Measurements from ENCODE around the gene TSC22D4. TPM values are rescaled to one million over a fixed set of nuclear protein-coding genes. Genes with fewer than 3 reads are reported as not detected.

Gene TSC22D4
- polyA plus RNA-seq, 2 of the 4 experiments (the other 2 are of a cell fraction) = 7.9 to 28.9 TPM

- H3K27ac ChIP-seq = no peak overlapping the region
- no peak overlapping the region for H3K4me2 ChIP-seq
- ChIA-PET POLR2A (no interaction called here), CTCF (interaction anchor here (0.8 to 1.4 kb wide), 2 partner anchors 27 to 77 kb away, joined by 3 read pairs; no protein-coding TSS in a partner anchor)
- 0 out of 3 replicates have a peak, but pooled peaks cover 3% of the 10 kb centered on the region for H3K4me1 ChIP-seq
- peaks cover 5% of the 10 kb centered on the region; the same call in 1 of the 3 replicates for H3K9me3 ChIP-seq
- TF ChIP-seq CBX2 (IDR thresholded peaks at IDR 0.05; ENCODE audit: borderline replicate concordance, low read depth) (no peak), NPAS2 (CRISPR knock-in tag; IDR thresholded peaks at IDR 0.05; ENCODE audit: borderline replicate concordance) (no peak), ZC3H11A (IDR thresholded peaks at IDR 0.05) (no peak), SMC3 (IDR thresholded peaks at IDR 0.05) (no peak), PBX3 (IDR thresholded peaks at IDR 0.05) (no peak), TP53 (CRISPR knock-in tag; IDR thresholded peaks at IDR 0.05) (no peak), ATOH8 (CRISPR knock-in tag; IDR thresholded peaks at IDR 0.05; ENCODE audit: low read depth) (no peak), HEYL (CRISPR knock-in tag; IDR thresholded peaks at IDR 0.05) (no peak), EHMT2 (IDR thresholded peaks at IDR 0.05; ENCODE audit: low read depth) (no peak), ZFP36 (IDR thresholded peaks at IDR 0.05; ENCODE audit: borderline replicate concordance, partially characterized antibody) (no peak), CBX8 (IDR thresholded peaks at IDR 0.05) (no peak), CHD4 (IDR thresholded peaks at IDR 0.05; ENCODE audit: borderline replicate concordance) (no peak), MAZ (IDR thresholded peaks at IDR 0.05; ENCODE audit: borderline replicate concordance, low read depth, low read length) (no peak), FOXS1 (CRISPR knock-in tag; IDR thresholded peaks at IDR 0.05) (no peak), REST (IDR thresholded peaks at IDR 0.05) (no peak)
- H3K4me3 ChIP-seq = no peak overlapping the region
- ATAC-seq = no peak
- no peak for DNase-seq (ENCODE audit: low read depth in 1 of 2, low spot score in 1 of 2)
- 68% methylated on average over 6 of the region's 6 CpGs for WGBS (ENCODE audit: missing lambda C conversion rate)
- no peak for FAIRE-seq
These were observed 55.7 kb downstream of the TSC22D4 start for GRCh38 chr7:100423315-100423714.

DNA sequence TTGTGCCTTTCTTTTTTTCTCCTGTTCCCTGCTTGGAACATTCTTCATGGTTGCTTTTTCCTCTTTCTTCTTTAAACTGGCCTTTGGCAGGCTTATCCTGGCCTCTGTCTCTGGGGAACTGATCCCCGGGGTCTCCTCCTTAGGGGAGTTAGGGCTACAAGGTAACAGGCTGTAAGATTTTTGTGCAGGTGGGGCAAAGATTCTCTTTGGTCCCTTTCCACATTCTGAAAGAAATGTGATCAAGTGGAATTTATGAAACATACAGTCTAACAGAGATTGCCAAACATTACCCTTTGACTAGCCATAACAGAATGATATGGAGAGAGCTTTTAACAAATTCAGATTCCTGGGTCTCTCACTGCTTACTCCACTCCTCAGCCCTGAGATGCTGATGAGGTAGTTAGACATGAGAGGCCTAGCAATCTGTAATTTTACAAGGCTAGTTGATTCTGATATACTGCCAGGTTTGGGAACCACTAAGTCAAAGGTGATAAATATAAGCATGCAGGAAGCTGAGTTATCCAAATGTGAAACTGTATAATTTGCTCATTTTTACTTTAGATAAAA lies 59.3 kb downstream of the TSC22D4 start:
- ChIA-PET POLR2A (interaction anchor here (1.0 to 1.1 kb wide), 2 partner anchors 8 to 10 kb away, joined by 5 to 7 read pairs; partner anchors contain the start of genes MEPCE and ZCWPW1), CTCF (interaction anchor here (0.7 to 6.5 kb wide), 2 partner anchors 13 to 287 kb away, joined by 3 to 48 read pairs; no protein-coding TSS in a partner anchor)
- Histone ChIP-seq H3K4me1 (no peaks in the 10 kb centered on the region), H3K9me3 (no peaks in the 10 kb centered on the region), H3K27ac (no peak overlapping the region), H3K4me2 (no peak overlapping the region), H3K4me3 (no peak overlapping the region)
- no peak for DNase-seq (ENCODE audit: low read depth in 1 of 2, low spot score in 1 of 2)
- 55% methylated on average over 1 of the region's 1 CpG for WGBS (ENCODE audit: missing lambda C conversion rate)
- TF ChIP-seq EHMT2 (IDR thresholded peaks at IDR 0.05; ENCODE audit: low read depth) (no peak), HOXA7 (CRISPR knock-in tag; IDR thresholded peaks at IDR 0.05) (no peak), RCOR1 (IDR thresholded peaks at IDR 0.05; ENCODE audit: low read depth, low read length) (no peak), EP300 (IDR thresholded peaks at IDR 0.05) (no peak), KDM1A (IDR thresholded peaks at IDR 0.05; ENCODE audit: low read depth) (no peak), NR3C1 (IDR thresholded peaks at IDR 0.05) (no peak), HMGXB4 (CRISPR knock-in tag; IDR thresholded peaks at IDR 0.05; ENCODE audit: borderline replicate concordance) (no peak), ESRRA (IDR thresholded peaks at IDR 0.05; ENCODE audit: borderline replicate concordance, low read length) (no peak), ZSCAN20 (CRISPR knock-in tag; IDR thresholded peaks at IDR 0.05) (no peak), JUN (IDR thresholded peaks at IDR 0.05) (no peak), NFE2L2 (conservative IDR thresholded peaks at IDR 0.05; ENCODE audit: low read length) (no peak), CHD2 (IDR thresholded peaks at IDR 0.05; ENCODE audit: low read length, partially characterized antibody) (no peak), SREBF2 (IDR thresholded peaks at IDR 0.05) (no peak)
- TF ChIP-seq, protein P1, sequence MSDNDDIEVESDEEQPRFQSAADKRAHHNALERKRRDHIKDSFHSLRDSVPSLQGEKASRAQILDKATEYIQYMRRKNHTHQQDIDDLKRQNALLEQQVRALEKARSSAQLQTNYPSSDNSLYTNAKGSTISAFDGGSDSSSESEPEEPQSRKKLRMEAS (IDR thresholded peaks at IDR 0.05) = no peak
- TF ChIP-seq, protein P2, sequence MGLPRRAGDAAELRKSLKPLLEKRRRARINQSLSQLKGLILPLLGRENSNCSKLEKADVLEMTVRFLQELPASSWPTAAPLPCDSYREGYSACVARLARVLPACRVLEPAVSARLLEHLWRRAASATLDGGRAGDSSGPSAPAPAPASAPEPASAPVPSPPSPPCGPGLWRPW (IDR thresholded peaks at IDR 0.05) = no peak
- no peak for FAIRE-seq
- ATAC-seq = no peak

Measured in A549 (cell line).